Testis (tissue), 3 donors: Measurements from ENCODE around the gene PLAC8L1. TPM values are rescaled to one million over a fixed set of nuclear protein-coding genes. Genes with fewer than 3 reads are reported as not detected.

ENCODE experiments used
- DNase-seq: peaks from one replicate; pipeline ENCODE4 v3.0.0-alpha.2; 2019
- H3K27ac ChIP-seq, 2 donors: fragments of 200-600 bp; sonication (generic); one replicate each; pipeline ENCODE4 v1.5.1; 2019
- H3K27me3 ChIP-seq: fragments of 200-600 bp; sonication (generic); one replicate; pipeline ENCODE4 v1.5.1; 2019
- H3K36me3 ChIP-seq: fragments of 200-600 bp; sonication (generic); one replicate; pipeline ENCODE4 v1.5.1; 2017; ENCODE audit warnings: low read depth; ENCODE audit errors: missing control alignments
- H3K4me1 ChIP-seq: fragments of 200-600 bp; sonication (generic); one replicate; pipeline ENCODE4 v1.5.1; 2019
- H3K4me3 ChIP-seq, 2 donors: fragments of 200-600 bp; sonication (generic); one replicate each; pipeline ENCODE4 v1.5.1; 2017 to 2019
- H3K9me3 ChIP-seq: fragments of 200-600 bp; sonication (generic); one replicate; pipeline ENCODE4 v1.5.1; 2017
- POLR2A ChIP-seq: fragments of 450-650 bp; IDR thresholded peaks from one replicate; pipeline ENCODE4 v1.6.1; 2017; ENCODE audit warnings: antibody characterized with exemption, mild to moderate bottlenecking, moderate library complexity
- WGBS, 2 donors: methylation state at CpG; one replicate each; pipeline ENCODE4 v1.1.5; 2018; 5-methylcytosine and 5-hydroxymethylcytosine counted together
- intact Hi-C: fragments of 100-400 bp; cut with DNase I; formaldehyde crosslinking; loops from one replicate; pipeline ENCODE4 v1.15.1; 2023; ENCODE audit warnings: low total_unique reads
- polyA plus RNA-seq: library from polyadenylated mRNA; stranded (reverse); fragments of 350-450 nt; fragmentation: Illumina TruSeq; extraction: RNeasy Lipid Tissue Mini Kit (QIAGEN cat#74804); gene quantifications from one replicate; pipeline ENCODE4 v1.2.3, GENCODE V29; 2014; ENCODE audit warnings: low read depth, low replicate concordance; ENCODE audit not compliant: insufficient read depth
- total RNA-seq, 2 donors: library from RNA; depleted of rRNA; stranded (reverse); fragments of >200 nt; gene quantifications; one replicate each; pipeline ENCODE4 v1.2.3, GENCODE V29; 2016
- TF ChIP-seq, protein P1 (sequence below), 3 experiments: fragments of 450-650 bp in 2 of 3; fragments of 200-600 bp in 1 of 3; sonication (generic) in 1 of 3; IDR thresholded peaks; one replicate each; pipeline ENCODE4 v1.5.1; 2016 to 2019; ENCODE audit warnings: antibody characterized with exemption in 3 of 3, mild to moderate bottlenecking in 2 of 3, moderate library complexity in 1 of 3

Gene PLAC8L1
- total and polyA plus RNA-seq, 3 donors from 2014 or later: 4.4 to 27.7 (median 7.8) TPM

- no peak for DNase-seq
- Histone ChIP-seq H3K4me3 (no peak overlapping the region), H3K4me1 (peaks cover 17% of the 10 kb centered on the region), H3K9me3 (no peaks in the 10 kb centered on the region), H3K27me3 (no peaks in the 10 kb centered on the region), H3K27ac (no peak overlapping the region), H3K36me3 (no peaks in the 10 kb centered on the region)
- TF ChIP-seq, protein P1, sequence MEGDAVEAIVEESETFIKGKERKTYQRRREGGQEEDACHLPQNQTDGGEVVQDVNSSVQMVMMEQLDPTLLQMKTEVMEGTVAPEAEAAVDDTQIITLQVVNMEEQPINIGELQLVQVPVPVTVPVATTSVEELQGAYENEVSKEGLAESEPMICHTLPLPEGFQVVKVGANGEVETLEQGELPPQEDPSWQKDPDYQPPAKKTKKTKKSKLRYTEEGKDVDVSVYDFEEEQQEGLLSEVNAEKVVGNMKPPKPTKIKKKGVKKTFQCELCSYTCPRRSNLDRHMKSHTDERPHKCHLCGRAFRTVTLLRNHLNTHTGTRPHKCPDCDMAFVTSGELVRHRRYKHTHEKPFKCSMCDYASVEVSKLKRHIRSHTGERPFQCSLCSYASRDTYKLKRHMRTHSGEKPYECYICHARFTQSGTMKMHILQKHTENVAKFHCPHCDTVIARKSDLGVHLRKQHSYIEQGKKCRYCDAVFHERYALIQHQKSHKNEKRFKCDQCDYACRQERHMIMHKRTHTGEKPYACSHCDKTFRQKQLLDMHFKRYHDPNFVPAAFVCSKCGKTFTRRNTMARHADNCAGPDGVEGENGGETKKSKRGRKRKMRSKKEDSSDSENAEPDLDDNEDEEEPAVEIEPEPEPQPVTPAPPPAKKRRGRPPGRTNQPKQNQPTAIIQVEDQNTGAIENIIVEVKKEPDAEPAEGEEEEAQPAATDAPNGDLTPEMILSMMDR (IDR thresholded peaks at IDR 0.05): no peak
- WGBS, 2 donors: 93 to 95% methylated on average over 4 of the region's 4 CpGs
- intact Hi-C loops: no loop called here
These were observed 61.7 kb downstream of the PLAC8L1 start for GRCh38 chr5:146043722-146044121.

- no peak for DNase-seq
- Histone ChIP-seq H3K27ac (no peak overlapping the region), H3K4me1 (peaks cover 14% of the 10 kb centered on the region), H3K4me3 (no peak overlapping the region), H3K9me3 (no peaks in the 10 kb centered on the region), H3K36me3 (no peaks in the 10 kb centered on the region), H3K27me3 (no peaks in the 10 kb centered on the region)
- 90 to 95% methylated on average over 5 of the region's 5 CpGs for WGBS, 2 donors
- intact Hi-C loops: no loop called here
- TF ChIP-seq POLR2A: no peak
- TF ChIP-seq, protein P1 (IDR thresholded peaks at IDR 0.05): no peak
These were observed 62.6 kb downstream of the PLAC8L1 start for GRCh38 chr5:146042628-146043279.

- no peaks in the 10 kb centered on the region for H3K27me3 ChIP-seq
- no peaks in the 10 kb centered on the region for H3K36me3 ChIP-seq
- no peak overlapping the region for H3K4me3 ChIP-seq
- H3K9me3 ChIP-seq: no peaks in the 10 kb centered on the region
- H3K27ac ChIP-seq: no peak overlapping the region
- TF ChIP-seq, protein P1 (IDR thresholded peaks at IDR 0.05): peak in 2 of 3 experiments; percentile 4 to 44
- no peak for TF ChIP-seq POLR2A
- H3K4me1 ChIP-seq: peaks cover 14% of the 10 kb centered on the region
- intact Hi-C loops: no loop called here
- no peak for DNase-seq
- 81 to 83% methylated on average over 10 of the region's 10 CpGs for WGBS, 2 donors
These were observed 64.1 kb downstream of the PLAC8L1 start for GRCh38 chr5:146041180-146041789.

GRCh38 chr5:146040527-146040926, 64.8 kb downstream of the PLAC8L1 start:
- no peaks in the 10 kb centered on the region for H3K9me3 ChIP-seq
- no peaks in the 10 kb centered on the region for H3K36me3 ChIP-seq
- no peak overlapping the region for H3K27ac ChIP-seq
- intact Hi-C loops: no loop called here
- no peaks in the 10 kb centered on the region for H3K27me3 ChIP-seq
- peaks cover 14% of the 10 kb centered on the region for H3K4me1 ChIP-seq
- H3K4me3 ChIP-seq: no peak overlapping the region
- TF ChIP-seq POLR2A: no peak
- TF ChIP-seq, protein P1 (IDR thresholded peaks at IDR 0.05): no peak
- 32 to 62% methylated on average over 3 of the region's 3 CpGs for WGBS, 2 donors
- DNase-seq: peak; percentile 77

DNA sequence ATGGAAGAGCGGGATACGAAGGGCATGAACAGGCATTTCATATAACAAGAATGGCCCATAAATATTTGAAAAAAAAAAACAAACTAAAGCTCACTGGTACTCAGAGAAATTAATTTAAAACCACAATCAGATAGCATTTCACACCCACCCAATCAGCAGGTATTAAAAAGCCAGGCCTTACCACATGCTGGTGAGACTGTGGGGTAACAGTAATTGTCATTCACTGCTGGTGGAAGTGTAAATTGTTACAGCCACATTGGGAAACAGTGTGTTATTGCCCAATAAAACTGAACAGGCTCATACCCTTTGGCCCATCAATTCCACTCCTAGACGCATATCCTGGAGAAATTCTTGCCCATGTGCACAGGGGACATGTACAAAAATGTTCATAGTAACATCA, 66.0 kb downstream of the PLAC8L1 start:
- no peak for DNase-seq
- intact Hi-C loops: no loop called here
- TF ChIP-seq POLR2A: no peak
- peaks cover 14% of the 10 kb centered on the region for H3K4me1 ChIP-seq
- H3K9me3 ChIP-seq: no peaks in the 10 kb centered on the region
- WGBS, 2 donors: 77 to 95% methylated on average over 3 of the region's 3 CpGs
- no peaks in the 10 kb centered on the region for H3K27me3 ChIP-seq
- no peaks in the 10 kb centered on the region for H3K36me3 ChIP-seq
- no peak overlapping the region for H3K4me3 ChIP-seq
- H3K27ac ChIP-seq: no peak overlapping the region
